ENCODE measurements around the gene SPRY4.

Gene SPRY4

DNA sequence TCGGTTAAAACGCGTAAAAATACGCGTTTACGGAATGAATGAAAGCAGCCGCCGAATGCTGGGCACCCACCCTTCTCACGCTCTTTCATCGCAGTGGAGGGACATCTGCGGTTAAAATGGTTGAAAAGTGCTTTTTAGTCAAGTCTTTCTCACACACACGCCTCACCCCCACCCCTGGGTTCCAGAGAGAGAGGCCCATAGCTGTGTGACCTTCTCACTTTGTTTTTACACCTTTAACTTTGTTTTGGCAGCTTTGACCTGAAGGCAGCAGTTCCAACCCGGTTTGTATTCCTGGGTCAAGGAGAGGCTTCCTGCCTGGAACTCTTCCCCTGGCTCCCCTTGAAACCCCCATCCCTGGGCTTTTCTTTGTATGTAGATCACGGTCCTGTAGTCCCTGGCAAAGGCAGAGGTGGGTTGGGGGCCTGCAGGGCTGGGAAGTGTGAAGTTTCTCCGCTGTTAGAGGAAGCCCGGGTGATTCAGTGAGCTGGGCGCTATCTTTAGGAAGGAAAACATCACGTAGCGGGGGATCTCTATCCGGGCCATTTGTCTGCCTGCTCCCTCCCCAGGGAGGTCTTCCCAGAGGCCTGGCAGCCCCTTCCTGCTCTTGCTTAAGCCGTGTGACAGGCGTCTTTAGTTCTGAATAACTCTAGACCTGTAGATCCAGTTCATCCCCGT is 29.6 kb downstream of the SPRY4 start:
- in situ Hi-C loops (cut with HindIII; ENCODE audit: low pct_unique_long_range_greater_than_20kb, low sequenced_read_pairs), result no loop called here
- no peak for TF ChIP-seq JUND (IDR thresholded peaks at IDR 0.05; ENCODE audit: low read depth)
- no peak for DNase-seq (ENCODE audit: low read depth in 1 of 2, low spot score in 1 of 2)

DNA sequence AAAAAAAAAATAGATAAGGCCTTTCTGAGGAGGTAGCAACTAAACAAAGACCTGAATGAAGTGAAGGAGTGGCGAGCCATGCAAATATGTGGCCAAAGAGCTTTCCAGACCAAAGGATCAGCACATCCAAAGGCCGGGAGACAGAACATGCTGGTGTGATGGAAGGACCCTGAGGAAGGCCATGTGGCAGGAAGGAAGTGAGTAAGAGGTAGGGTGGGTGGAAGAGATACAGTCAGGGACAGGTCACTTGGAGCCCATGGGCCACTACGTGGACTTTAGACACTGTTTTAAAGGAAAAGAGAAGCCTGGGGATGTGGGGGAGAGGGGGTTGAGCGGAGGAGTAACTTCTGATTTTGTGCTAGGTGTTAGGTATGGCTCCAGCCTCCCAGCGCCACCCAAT is 31.3 kb downstream of the SPRY4 start:
- in situ Hi-C loops (cut with HindIII; ENCODE audit: low pct_unique_long_range_greater_than_20kb, low sequenced_read_pairs), result no loop called here
- no peak for DNase-seq (ENCODE audit: low read depth in 1 of 2, low spot score in 1 of 2)
- TF ChIP-seq JUND (IDR thresholded peaks at IDR 0.05; ENCODE audit: low read depth), result no peak

DNA sequence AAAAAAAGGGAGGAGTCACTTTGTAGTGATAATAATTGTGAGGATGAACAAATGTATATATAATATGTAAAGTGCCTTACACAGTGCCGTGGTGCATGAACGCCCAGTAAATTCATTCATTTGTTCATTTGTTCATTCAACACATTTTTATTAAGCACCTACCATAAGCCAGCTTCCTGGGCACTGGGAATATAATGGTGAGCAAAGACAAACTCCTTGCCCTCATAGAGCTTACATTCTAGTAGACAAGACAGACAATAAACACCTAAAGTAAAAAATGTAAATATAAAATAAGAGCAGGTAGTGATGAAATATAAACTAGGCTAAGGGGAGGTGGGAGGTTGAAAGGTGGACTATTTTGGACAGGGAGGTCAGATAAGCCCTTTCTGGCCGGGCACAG is 32.0 kb downstream of the SPRY4 start:
- no peak for DNase-seq (ENCODE audit: low read depth in 1 of 2, low spot score in 1 of 2)
- TF ChIP-seq JUND (IDR thresholded peaks at IDR 0.05; ENCODE audit: low read depth), result no peak
- in situ Hi-C loops (cut with HindIII; ENCODE audit: low pct_unique_long_range_greater_than_20kb, low sequenced_read_pairs), result no loop called here

DNA sequence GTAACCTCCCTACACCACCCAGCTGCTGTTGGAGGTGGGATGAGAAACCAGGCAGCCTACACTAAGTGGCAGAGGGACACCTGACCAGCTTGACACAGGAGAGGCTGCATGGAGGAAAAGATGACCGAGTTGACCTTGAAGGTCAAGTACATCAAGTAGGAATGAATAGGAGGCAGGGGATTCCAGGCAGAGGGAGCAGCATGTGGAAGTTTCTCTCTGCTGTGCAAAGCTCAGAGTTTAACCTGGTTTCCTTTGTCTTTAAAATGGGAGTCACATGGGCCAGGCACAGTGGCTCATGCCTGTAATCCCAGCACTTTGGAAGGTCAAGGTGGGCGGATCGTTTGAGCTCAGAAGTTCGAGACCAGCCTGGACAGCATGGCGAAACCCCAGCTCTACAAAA is 32.6 kb downstream of the SPRY4 start:
- no peak for TF ChIP-seq JUND (IDR thresholded peaks at IDR 0.05; ENCODE audit: low read depth)
- no peak for DNase-seq (ENCODE audit: low read depth in 1 of 2, low spot score in 1 of 2)
- in situ Hi-C loops (cut with HindIII; ENCODE audit: low pct_unique_long_range_greater_than_20kb, low sequenced_read_pairs), result no loop called here

DNA sequence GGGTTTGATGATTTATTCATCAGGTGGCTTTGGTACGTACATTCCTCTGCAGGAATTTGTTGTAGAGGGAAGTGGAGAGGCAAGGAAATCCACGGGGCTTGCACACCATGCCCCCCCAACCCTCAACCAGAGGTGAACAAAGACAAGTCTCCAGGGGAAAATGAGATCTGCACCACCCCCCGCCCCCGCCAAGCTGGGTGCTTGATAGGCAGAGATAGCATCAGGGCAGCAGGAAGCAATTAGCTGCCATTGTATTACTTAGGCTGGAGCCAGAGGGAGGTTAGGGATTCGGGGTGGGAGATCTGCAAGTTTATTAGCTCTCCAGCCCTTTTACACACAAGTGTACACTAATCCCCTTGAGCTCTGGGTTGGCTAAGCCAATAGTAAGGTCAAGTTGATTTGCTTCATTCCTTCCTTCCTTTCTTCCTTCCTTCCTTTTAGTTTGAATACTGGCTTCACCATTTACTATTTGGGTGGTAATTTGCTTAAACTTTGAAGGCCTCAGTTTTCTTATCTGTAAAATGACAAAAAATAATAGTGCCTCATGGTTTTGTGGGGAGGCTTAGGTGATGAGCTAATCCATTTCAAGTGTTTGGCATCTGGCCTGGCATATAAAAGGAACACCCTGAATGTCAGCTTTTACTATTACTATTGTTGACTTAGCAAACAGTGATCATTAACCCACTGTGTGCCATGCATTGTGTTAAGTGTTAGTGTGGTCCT is 34.1 kb downstream of the SPRY4 start:
- in situ Hi-C loops (cut with HindIII; ENCODE audit: low pct_unique_long_range_greater_than_20kb, low sequenced_read_pairs), result no loop called here
- TF ChIP-seq JUND (IDR thresholded peaks at IDR 0.05; ENCODE audit: low read depth), result no peak
- DNase-seq (ENCODE audit: low read depth in 1 of 2, low spot score in 1 of 2), result peak; percentile 44 to 65

DNA sequence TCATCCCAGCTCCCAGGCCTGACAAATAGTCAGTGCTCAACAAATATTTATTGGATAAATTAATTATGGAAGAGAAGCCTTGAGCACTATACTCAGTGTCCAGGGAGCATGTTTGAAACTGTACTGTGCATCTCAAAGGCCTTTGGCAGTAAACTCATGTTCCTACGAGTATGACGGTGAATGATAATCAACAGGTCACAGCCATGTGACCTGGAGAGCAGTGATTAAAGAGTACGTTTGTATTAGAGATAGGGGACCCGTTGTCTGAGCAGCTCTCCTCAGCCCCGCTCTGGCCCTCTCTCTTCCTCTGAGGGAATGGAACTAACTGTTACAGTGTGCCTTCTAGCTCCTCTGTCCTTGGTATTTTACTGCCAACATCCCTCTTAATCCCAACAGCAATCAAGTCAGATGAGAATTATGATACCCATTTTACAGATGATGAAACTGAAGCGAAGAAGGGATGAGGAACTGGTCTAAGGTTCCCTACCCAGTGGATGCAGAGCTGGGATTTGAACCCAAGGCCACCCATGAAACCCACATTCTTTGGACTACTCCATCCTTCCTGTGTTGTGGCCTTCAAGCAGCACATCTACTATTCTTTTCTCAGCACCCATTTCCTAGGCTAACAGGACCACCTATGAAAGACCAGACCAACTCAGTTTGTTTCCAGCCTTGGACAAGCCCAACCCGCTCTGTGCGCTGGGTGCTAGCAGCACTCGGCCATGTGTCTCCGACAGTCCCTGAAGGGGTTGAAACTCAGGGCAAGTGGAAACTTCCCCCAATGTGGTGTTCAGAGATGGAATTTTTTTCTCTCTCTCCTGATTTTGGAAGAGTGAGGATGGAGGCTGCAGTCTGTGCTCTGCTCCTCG is 34.9 kb downstream of the SPRY4 start:
- no peak for DNase-seq (ENCODE audit: low read depth in 1 of 2, low spot score in 1 of 2)
- in situ Hi-C loops (cut with HindIII; ENCODE audit: low pct_unique_long_range_greater_than_20kb, low sequenced_read_pairs), result no loop called here
- TF ChIP-seq JUND (IDR thresholded peaks at IDR 0.05; ENCODE audit: low read depth), result no peak

DNA sequence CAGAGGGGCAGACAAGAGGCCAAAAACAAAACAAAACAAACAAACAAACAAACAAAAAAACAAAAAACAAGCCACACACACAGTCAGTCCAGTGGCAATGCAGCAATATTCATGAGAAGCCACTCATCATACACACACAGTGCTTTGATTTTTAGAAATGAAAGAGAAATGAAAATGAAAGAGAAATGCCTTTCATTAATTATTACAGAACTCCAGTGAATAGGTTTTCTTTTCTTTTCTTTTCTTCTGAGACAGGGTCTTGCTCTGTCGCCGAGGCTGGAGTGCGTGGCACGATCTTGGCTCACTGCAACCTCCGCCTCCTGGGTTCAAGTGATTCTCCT is 36.9 kb downstream of the SPRY4 start:
- in situ Hi-C loops (cut with HindIII; ENCODE audit: low pct_unique_long_range_greater_than_20kb, low sequenced_read_pairs), result no loop called here
- DNase-seq (ENCODE audit: low read depth in 1 of 2, low spot score in 1 of 2), result no peak
- TF ChIP-seq JUND (IDR thresholded peaks at IDR 0.05; ENCODE audit: low read depth), result no peak

DNA sequence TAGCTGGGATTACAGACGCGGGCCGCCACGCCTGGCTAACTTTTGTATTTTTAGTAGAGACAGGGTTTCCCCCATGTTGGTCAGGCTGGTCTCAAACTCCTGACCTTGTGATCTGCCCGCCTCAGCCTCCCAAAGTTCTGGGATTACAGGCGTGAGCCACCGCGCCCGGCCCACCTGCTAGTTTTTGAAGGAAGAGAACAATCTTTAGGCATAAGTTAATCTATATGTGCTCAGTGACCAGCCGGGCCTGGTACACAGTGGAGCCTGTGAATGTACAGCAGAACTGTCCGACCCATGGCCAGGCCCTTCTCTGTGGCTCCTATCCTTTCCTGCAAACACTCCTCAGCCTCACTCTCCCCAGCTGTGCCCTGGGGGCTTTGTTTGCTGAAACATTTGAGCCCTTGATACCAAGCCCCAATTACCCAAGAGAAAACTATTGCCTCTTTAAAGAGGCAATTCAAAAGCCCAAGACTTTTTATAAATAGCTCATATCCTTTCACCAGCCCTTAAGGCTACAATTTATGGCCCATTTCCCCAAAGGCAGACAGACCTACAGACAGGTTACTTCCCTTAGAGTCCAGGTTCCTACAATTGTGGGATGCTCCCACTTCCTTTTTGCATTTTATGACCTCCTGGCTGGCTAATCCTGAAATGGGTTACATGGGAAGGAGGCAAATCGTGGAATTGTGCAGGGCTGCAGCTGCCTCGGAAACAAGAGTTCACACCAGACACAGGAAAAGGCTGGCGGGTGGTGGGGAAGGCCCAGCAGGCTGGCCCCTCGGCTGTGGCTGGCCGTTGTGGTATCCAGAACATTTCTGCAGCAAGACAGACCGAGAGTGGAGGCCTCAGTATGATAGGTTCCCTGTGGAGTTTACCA is 37.5 kb downstream of the SPRY4 start:
- no peak for TF ChIP-seq JUND (IDR thresholded peaks at IDR 0.05; ENCODE audit: low read depth)
- no peak for DNase-seq (ENCODE audit: low read depth in 1 of 2, low spot score in 1 of 2)
- in situ Hi-C loops (cut with HindIII; ENCODE audit: low pct_unique_long_range_greater_than_20kb, low sequenced_read_pairs), result no loop called here

DNA sequence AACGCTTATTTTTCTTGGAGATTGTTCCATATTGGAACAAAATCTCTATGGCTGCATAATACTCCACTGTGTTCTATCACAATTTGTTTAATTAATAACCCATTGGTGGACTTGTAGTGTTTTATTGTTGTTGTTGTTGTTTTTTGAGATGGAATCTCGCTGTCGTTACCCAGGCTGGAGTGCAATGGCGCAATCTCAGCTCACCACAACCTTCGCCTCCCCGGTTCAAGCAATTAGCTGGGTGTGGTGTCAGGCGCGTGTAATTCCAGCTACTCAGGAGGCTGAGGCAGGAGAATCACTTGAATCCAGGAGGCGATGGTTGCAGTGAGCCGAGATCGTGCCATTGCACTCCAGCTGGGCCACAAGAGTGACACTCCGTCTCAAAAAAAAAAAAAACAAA is 38.7 kb downstream of the SPRY4 start:
- in situ Hi-C loops (cut with HindIII; ENCODE audit: low pct_unique_long_range_greater_than_20kb, low sequenced_read_pairs), result no loop called here
- no peak for DNase-seq (ENCODE audit: low read depth in 1 of 2, low spot score in 1 of 2)
- TF ChIP-seq JUND (IDR thresholded peaks at IDR 0.05; ENCODE audit: low read depth), result no peak

DNA sequence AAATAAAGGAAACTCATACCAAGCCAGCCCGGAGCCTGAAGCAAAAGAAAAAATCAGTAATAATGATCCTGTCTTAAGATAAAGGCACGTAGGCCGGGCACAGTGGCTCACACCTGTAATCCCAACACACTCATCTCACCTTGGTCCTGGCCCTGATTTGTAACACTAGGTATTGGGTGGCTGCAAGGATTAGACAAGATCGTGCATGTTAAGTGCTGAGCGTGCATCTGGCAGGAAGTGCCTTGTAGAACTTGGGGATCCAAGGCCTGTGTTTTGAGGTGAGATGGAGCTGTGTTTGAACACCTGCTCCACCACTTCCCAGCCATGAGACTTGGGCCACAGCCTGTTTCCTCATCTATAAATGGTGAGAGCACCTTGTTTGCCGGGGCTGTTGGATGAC is 41.5 kb downstream of the SPRY4 start:
- no peak for DNase-seq (ENCODE audit: low read depth in 1 of 2, low spot score in 1 of 2)
- in situ Hi-C loops (cut with HindIII; ENCODE audit: low pct_unique_long_range_greater_than_20kb, low sequenced_read_pairs), result no loop called here
- TF ChIP-seq JUND (IDR thresholded peaks at IDR 0.05; ENCODE audit: low read depth), result no peak

DNA sequence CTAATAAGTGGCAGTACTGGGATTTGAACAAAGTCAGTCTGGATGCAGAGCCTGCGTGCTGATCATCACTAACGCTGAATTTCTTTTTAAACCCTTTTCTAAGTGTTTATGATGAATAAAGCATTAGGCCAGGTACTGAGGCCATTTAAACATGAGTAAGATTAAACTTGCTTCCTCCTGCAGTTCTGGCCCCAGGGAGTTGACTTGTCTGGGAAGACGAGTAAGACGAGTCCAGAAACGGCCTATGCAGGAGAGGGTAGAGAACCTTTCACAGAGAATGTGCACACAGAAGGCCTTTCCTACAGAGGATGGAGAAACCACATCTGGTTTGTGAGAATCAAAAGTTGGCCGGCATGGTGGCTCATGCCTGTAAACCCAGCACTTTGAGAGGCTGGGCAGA is 42.9 kb downstream of the SPRY4 start:
- in situ Hi-C loops (cut with HindIII; ENCODE audit: low pct_unique_long_range_greater_than_20kb, low sequenced_read_pairs), result no loop called here
- TF ChIP-seq JUND (IDR thresholded peaks at IDR 0.05; ENCODE audit: low read depth), result no peak
- DNase-seq (ENCODE audit: low read depth in 1 of 2, low spot score in 1 of 2), result peak in 1 of 2 experiments; percentile 76

DNA sequence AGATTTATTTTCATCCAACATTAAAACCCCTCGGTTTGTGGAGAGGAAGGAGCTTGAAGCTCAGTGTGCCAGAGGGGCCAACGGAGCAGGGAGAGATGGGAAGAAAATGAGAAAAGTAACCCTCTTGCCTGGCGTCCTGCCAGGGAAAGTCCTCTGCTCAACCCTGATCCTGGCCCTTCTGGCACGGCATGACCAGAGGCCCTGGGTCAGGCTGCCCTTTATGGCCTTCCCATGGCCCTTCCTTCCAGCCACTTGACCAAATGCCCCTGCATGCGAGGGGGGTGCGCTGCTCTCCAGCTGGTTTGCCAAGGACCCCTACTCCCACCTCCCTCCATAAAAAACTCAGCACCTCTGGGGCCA is 43.8 kb downstream of the SPRY4 start:
- peak in 1 of 2 experiments; percentile 52 for DNase-seq (ENCODE audit: low read depth in 1 of 2, low spot score in 1 of 2)
- TF ChIP-seq JUND (IDR thresholded peaks at IDR 0.05; ENCODE audit: low read depth), result no peak
- in situ Hi-C loops (cut with HindIII; ENCODE audit: low pct_unique_long_range_greater_than_20kb, low sequenced_read_pairs), result no loop called here

Data from T47D (cell line).